ENCODE measurements around the gene SLC6A2.

Gene SLC6A2

GRCh38 chr16:55657616-55658015 lies 1.8 kb downstream of the SLC6A2 start:
- H3K4me3 ChIP-seq (ENCODE audit: low read depth, low read length), result no peak overlapping the region
- TF ChIP-seq CTCF (conservative IDR thresholded peaks at IDR 0.05; ENCODE audit: low read depth, low read length), result no peak
- no peak for DNase-seq (ENCODE audit: low read depth)

- H3K4me3 ChIP-seq (ENCODE audit: low read depth, low read length), result no peak overlapping the region
- no peak for TF ChIP-seq CTCF (conservative IDR thresholded peaks at IDR 0.05; ENCODE audit: low read depth, low read length)
- DNase-seq (ENCODE audit: low read depth), result no peak
Measured at GRCh38 chr16:55658898-55659420, 3.2 kb downstream of the SLC6A2 start.

GRCh38 chr16:55660026-55660425 lies 4.2 kb downstream of the SLC6A2 start:
- TF ChIP-seq CTCF (conservative IDR thresholded peaks at IDR 0.05; ENCODE audit: low read depth, low read length), result no peak
- DNase-seq (ENCODE audit: low read depth), result no peak
- H3K4me3 ChIP-seq (ENCODE audit: low read depth, low read length), result no peak overlapping the region

GRCh38 chr16:55660828-55661227 lies 5.0 kb downstream of the SLC6A2 start:
- H3K4me3 ChIP-seq (ENCODE audit: low read depth, low read length), result no peak overlapping the region
- TF ChIP-seq CTCF (conservative IDR thresholded peaks at IDR 0.05; ENCODE audit: low read depth, low read length), result no peak
- DNase-seq (ENCODE audit: low read depth), result no peak

GRCh38 chr16:55661941-55662643 lies 6.3 kb downstream of the SLC6A2 start:
- no peak overlapping the region for H3K4me3 ChIP-seq (ENCODE audit: low read depth, low read length)
- no peak for DNase-seq (ENCODE audit: low read depth)
- no peak for TF ChIP-seq CTCF (conservative IDR thresholded peaks at IDR 0.05; ENCODE audit: low read depth, low read length)

- no peak overlapping the region for H3K4me3 ChIP-seq (ENCODE audit: low read depth, low read length)
- no peak for DNase-seq (ENCODE audit: low read depth)
- no peak for TF ChIP-seq CTCF (conservative IDR thresholded peaks at IDR 0.05; ENCODE audit: low read depth, low read length)
Measured at GRCh38 chr16:55662644-55663031, 6.8 kb downstream of the SLC6A2 start.

GRCh38 chr16:55663225-55663624 lies 7.4 kb downstream of the SLC6A2 start:
- H3K4me3 ChIP-seq (ENCODE audit: low read depth, low read length), result no peak overlapping the region
- DNase-seq (ENCODE audit: low read depth), result no peak
- TF ChIP-seq CTCF (conservative IDR thresholded peaks at IDR 0.05; ENCODE audit: low read depth, low read length), result no peak

Measured in choroid plexus epithelial cell (primary cell).